Superior temporal gyrus (tissue), 1 donor: Measurements from ENCODE around the gene COA7.
"Not testable (repeated sequence)": the region's sequence is repeated elsewhere in the genome, so short reads cannot be mapped to it uniquely, and the experiment has no call there.

Experiments
- DNase-seq: peaks from one replicate; pipeline ENCODE4 v3.0.0-alpha.2; 2016; ENCODE audit errors: extremely low spot score

The COA7 gene

DNA sequence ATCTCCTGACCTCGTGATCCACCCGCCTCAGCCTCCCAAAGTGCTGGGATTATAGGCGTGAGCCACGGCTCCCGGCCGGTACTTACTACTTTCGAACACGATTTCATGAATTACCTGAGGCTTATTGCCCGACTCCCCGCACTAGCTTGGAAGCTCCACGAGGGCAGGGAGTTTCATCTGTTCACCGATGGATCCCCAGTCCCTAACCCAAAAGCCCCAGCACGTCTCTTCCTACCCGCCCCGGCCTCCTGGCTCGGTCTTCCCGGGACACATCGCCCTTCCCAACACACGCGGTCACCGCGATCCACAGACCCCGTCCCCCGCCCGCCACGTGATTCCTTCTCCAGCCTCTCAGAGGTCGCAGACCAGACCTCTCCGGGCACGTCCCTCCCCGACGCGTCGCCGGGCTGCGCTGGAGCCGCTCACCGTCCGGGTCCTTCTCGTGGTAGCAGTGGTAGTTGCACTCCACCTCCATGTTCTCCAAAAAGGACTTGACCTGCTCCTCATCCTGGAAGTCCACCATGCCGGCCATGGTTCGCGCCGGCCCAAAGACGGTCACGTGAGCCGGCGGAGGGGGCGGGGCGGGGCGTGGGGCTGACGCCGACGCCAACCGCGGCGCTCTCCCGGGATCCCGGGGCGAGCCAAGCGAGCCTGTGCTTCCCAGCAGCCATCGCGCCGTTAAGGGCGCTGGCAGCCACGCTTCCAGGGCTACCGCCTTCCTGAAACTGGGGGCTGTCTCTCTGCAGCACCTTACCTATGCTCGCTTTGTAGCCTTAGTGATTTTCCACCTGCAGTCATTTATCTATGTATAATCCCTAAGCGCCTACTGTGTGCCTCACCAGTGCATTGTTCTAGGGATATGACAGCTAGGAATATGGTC is at the start of gene COA7:
TSS of gene COA7 (minus strand) at position 553 of the 880 bp plus-strand sequence. CDS start at position 532, 21 bp downstream.
- peak; percentile 91 for DNase-seq

- DNase-seq: no peak
These were observed 49.3 kb upstream of the COA7 start for GRCh38 chr1:52747450-52747849.

DNA sequence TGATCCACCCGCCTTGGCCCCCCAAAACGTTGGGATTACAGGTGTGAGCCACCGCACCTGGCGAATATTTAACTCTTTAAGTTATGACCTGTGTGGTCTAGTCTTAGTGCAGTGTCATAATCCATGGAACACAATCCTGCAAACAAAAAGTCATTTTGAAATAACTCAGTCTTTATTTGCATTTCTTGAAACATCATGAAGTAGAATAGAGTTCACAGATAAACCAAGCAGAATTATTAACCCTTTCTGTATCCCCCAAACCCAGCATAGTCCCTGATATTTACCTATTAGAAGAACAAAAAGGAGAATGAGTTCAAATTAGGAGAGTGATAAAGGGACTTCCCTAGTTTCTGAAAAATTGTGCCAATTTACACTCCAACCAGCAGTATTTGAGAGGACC is 48.0 kb upstream of the COA7 start:
- no peak for DNase-seq

DNA sequence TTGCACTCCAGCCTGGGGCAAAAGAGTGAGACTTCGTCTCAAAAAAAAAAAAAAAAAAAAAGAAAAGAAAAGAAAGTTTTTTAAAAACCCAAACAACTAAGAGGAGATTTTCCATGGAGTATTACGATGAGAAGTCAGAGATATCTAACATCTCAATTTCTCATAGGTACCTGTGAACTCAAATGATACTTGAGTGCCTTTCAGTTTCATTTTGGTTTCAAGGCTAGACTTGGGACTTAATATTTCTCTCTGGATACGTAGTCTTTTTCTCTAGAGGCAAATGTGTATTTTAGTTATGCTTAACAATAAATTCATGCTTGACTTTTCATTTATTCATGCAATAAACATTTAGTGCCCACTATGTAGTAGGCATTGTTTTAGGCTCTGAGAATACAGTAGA is 43.1 kb upstream of the COA7 start:
- DNase-seq: no peak

- no peak for DNase-seq
These were observed 41.7 kb upstream of the COA7 start for GRCh38 chr1:52739699-52740467.

DNA sequence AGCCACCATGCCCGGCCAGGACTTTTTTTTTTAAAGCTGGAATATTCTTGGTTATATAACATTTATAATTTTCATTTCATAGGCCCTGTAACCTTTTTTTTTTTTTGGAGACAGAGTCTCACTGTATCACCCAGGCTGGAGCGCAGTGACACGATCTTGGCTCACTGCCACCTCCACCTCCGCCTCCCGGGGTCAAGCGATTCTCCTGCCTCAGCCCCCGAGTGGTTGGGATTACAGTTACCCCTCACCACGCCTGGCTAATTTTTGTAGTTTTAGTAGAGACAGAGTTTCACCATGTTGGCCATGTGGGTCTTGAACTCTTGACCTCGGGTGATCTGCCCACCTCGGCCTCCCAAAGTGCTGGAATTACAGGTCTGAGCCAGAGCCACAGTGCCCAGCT is 40.7 kb upstream of the COA7 start:
- no peak for DNase-seq

DNA sequence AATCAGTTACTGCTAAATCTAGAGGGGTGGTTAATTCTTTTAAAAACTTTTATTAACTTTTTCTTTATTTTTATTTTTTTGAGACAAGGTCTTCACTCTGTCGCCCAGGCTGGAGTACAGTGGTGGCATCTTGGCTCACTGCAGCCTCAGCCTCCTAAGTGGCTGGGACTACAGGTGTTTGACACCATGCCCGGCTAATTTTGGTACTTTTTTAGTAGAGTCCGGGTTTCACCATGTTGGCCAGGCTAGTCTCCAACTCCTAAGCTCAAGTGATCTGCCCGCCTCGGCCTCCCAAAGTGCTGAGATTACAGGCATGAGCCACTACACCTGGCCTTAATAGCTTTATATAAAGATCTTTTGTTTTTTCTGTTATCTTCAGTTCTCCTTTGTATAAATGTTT is 40.0 kb upstream of the COA7 start:
- no peak for DNase-seq

DNA sequence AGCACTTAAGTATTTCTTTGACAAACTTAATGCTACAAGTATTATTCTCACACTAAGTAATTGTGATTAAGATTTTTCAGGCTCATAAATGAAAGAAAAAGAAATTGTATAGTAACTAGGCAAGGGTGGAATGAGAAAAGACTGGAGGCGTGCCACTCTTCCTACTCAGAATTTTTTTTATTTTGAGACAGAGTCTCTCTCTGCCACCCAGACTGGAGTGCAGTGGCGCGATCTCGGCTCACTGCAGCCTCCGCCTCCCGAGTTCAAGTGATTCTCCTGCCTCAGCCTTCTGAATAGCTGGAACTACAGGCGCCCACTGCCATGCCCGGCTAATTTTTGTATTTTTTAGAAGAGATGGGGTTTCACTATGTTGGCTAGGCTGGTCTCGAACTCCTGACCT is 37.2 kb upstream of the COA7 start:
- DNase-seq: not testable (repeated sequence)

- DNase-seq: no peak
These were observed 35.2 kb upstream of the COA7 start for GRCh38 chr1:52733368-52733767.

GRCh38 chr1:52727956-52728656 is 30.0 kb upstream of the COA7 start:
- no peak for DNase-seq

- DNase-seq: no peak
These were observed 29.0 kb upstream of the COA7 start for GRCh38 chr1:52727114-52727586.

- peak; percentile 86 for DNase-seq
These were observed 28.3 kb upstream of the COA7 start, which contains the start of gene ZYG11B for GRCh38 chr1:52726265-52727113. TSS of gene ZYG11B (plus strand) at chr1:52726453. CDS start at chr1:52726654, 201 bp downstream.

DNA sequence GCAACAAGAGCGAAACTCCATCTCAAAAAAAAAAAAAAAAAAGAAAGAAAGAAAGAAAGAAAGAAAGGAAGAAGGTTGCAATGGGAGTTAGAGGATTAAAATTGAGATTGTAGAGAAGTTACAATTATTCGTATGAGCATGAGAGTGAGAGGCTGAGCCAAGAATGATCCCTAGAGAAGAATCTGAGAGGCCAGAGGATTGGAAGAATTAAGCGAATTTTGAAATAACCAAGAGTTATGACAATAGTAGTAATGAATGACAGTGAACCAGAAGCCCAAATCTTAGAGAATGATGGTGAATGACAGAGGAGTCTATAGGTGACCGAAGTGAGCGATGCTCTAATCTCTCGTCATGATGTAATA is 27.7 kb upstream of the COA7 start:
- DNase-seq: no peak

- no peak for DNase-seq
These were observed 25.1 kb upstream of the COA7 start for GRCh38 chr1:52723260-52723659.

GRCh38 chr1:52715296-52715695 is 17.1 kb upstream of the COA7 start:
- DNase-seq: not testable (repeated sequence)

- no peak for DNase-seq
These were observed 15.4 kb upstream of the COA7 start for GRCh38 chr1:52713590-52713989.

GRCh38 chr1:52709016-52709415 is 10.9 kb upstream of the COA7 start:
- no peak for DNase-seq

DNA sequence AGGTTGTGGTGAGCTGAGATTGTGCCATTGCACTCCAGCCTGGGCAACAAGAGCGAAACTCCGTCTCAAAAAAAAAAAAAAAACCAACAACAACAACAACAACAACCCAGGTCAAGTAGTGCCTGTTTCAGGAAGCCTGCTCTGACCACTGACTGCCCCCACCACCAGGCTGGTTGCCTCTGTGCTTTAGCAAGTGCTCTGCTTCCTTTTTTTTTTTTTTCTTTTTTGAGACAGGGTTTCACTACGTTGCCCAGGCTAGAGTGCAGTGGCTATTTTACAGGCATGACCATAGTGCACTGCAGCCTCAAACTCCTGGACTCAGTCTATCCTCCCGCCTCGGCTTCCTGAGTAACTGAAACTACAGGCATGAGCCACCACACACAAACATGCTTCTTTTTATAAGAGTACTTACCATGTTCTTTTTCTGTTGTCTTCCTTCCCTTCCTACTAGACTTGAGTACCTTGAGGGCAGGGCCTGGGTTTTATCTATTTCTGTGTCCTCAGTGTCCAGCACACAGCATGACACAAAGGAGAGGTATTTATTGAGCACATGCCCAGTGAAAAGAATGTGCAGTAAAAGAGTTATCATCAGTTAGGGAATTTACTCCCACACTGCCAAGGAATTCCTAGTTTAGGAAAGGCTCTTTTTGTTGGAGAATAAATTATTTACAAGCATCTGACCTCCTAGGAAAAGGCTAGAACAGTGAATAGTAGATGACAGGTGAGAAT is 9.9 kb upstream of the COA7 start:
- DNase-seq: no peak

DNA sequence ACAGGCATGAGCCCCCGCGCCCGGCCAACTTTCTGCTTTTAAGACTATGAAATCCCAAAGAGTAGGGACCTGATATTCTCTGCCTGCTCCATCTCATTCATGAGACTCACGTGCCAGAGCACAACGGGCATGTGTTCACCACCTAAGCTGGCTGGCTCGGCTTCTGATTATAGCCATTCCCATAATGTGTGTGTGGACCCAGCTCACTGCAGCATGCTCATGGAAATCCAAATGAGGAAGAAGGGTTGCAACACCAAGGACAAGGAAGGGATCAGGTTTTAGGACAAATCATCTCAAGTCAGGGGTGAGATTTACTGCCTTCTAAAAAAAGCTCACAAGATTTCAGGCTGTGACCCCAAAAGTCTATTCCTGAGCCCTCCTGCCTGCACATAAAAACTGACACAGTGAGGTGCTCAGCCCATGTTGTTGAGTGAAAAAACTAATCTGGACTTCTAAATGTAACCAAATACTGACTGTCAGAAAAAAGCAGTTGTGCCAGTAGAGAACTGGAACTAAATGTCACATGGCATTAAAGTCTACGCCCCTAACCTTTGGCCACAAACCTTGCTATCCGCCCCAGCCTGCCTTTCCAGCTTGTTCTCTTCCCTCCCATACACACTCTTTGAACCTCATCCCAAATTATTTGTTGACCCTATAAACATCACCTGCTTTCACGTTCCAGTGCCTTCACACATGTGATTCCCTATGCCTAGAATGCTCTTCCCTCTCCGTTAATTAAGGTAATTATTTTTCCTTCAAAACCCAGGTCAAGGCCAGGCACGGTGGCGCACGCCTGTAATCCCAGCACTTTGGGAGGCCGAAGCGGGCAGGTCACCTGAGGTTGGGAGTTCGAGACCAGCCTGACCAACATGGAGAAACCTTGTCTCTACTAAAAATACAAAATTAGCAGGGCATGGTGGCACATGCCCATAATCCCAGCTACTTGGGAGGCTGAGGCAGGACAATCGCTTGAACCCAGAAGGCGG is 9.1 kb upstream of the COA7 start:
- no peak for DNase-seq
